Brain microvascular endothelial cell (primary cell): ENCODE measurements around the gene RAB3GAP1.
"Not testable (repeated sequence)": the region's sequence is repeated elsewhere in the genome, so short reads cannot be mapped to it uniquely, and the experiment has no call there.

ENCODE experiments used
- DNase-seq: peaks from one replicate; pipeline ENCODE4 v3.0.0-alpha.2; 2020
- H3K27ac ChIP-seq: fragments of 250-450 bp; sonication (Bioruptor Pico); 2 replicates; pipeline ENCODE4 v1.5.1; 2020; ENCODE audit warnings: mild to moderate bottlenecking, moderate library complexity
- H3K27me3 ChIP-seq: fragments of 250-450 bp; sonication (Bioruptor Pico); replicated peaks from 2 replicates; pipeline ENCODE4 v1.5.1; 2020; ENCODE audit warnings: mild to moderate bottlenecking
- H3K36me3 ChIP-seq: fragments of 250-450 bp; sonication (Bioruptor Pico); replicated peaks from 2 replicates; pipeline ENCODE4 v1.5.1; 2020; ENCODE audit warnings: mild to moderate bottlenecking
- H3K4me3 ChIP-seq: 2 replicates; pipeline ENCODE4 v1.5.1; 2011; ENCODE audit warnings: low read depth, mild to moderate bottlenecking, control low read depth, low read length, moderate library complexity
- CTCF ChIP-seq: IDR thresholded peaks from 2 replicates; pipeline ENCODE4 v1.5.1; 2011; ENCODE audit warnings: low read depth, mild to moderate bottlenecking, moderate library complexity, low read length, control low read depth, inconsistent platforms; ENCODE audit errors: missing control alignments
- in situ Hi-C: cut with HindIII; loops from 2 replicates; pipeline ENCODE4 v1.10.0; 2017; ENCODE audit warnings: low sequenced_read_pairs, low pct_ligation_motif_present

Gene RAB3GAP1

DNA sequence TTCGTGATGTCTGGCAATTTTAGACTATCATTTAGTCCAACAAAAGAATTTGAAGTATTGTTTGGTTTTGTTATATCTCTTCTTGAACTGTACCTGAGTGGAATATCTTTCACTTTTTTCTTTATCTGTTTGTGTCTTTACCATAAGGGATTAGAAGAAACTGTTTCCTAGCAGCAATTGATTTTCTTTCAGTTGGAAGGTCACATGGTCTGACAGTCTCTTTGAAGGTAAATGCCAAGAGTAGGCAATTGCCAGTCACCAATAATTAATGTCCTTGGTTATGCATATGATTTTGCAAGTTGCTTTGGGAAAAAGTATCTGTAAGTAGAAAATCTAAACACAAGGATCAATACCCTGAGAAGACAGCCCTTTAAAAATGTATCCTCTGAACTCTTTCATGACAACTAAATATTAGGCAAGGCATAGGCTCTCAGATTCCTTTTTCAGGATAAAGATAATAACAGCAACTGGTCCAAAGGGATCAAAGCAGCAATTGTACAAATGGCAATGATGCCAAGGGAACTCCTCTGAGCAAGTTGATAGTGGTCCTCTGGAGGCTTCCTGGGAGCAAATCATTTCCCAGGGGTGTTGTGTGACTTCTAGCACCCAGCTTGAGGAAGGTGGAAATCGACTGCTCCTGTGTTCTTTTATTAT is 22.5 kb upstream of the RAB3GAP1 start:
- Histone ChIP-seq H3K36me3 (no peaks in the 10 kb centered on the region), H3K4me3 (no peak overlapping the region), H3K27me3 (no peaks in the 10 kb centered on the region), H3K27ac (no peak overlapping the region)
- no peak for TF ChIP-seq CTCF
- in situ Hi-C loops = no loop called here
- DNase-seq = no peak

DNA sequence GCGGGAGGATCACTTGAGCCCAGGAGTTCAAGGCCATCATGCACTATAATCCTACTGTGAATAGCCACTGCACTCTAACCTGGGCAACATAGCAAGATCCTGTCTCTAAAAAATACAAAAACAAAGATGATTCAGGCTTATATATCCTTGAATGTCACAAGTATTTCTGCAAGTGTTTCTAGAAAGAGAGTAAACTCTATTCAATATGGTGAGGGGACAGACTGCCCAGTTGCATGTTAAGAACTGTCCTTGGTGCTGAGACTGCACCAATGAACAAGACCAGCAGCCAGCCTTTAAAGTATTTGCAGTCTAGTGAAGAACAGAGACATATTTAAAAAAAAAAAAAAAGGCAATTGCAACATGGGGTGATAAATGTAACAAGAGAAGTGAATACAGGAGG is 21.3 kb upstream of the RAB3GAP1 start:
- Histone ChIP-seq H3K27me3 (no peaks in the 10 kb centered on the region), H3K4me3 (no peak overlapping the region), H3K36me3 (no peaks in the 10 kb centered on the region), H3K27ac (no peak overlapping the region)
- TF ChIP-seq CTCF = no peak
- in situ Hi-C loops = no loop called here
- peak; percentile 51 for DNase-seq

DNA sequence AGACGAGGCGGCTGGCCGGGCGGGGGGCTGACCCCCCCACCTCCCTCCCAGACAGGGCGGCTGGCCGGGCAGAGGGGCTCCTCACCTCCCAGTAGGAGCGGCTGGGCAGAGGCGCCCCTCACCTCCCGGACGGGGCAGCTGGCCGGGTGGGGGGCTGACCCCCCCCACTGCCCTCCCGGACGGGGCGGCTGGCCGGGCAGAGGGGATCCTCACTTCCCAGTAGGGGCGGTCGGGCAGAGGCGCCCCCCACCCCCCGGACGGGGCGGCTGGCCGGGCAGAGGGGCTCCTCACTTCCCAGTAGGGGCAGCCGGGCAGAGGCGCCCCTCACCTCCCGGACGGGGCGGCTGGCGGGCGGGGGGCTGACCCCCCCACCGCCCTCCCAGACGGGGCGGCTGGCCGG is 18.9 kb upstream of the RAB3GAP1 start:
- H3K4me3 ChIP-seq, in situ Hi-C loops, H3K27ac ChIP-seq, H3K36me3 ChIP-seq, DNase-seq, H3K27me3 ChIP-seq: not testable (repeated sequence)

- Histone ChIP-seq H3K27ac (no peak overlapping the region), H3K4me3 (no peak overlapping the region), H3K36me3 (no peaks in the 10 kb centered on the region), H3K27me3 (no peaks in the 10 kb centered on the region)
- TF ChIP-seq CTCF = no peak
- peak; percentile 7 for DNase-seq
- in situ Hi-C loops = no loop called here
Observed at GRCh38 chr2:135037831-135038230, 14.3 kb upstream of the RAB3GAP1 start.

DNA sequence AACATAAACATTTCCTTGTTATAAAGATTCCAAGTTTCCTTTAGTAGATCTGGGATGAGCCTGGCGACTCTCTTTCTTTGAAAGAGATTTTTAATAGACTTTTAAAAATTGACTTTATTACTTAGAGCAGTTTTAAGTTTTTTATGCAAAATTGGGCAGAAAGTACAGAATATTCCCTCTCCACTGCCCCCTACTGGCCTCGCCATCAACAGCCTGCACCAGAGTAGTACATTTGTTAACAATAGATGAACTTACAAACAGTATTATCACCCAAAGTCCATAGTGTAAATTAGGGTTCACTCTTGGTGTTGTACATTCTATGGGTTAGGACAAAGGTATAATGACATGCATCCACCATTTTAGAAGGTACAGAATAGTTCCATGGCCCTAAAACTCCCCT is 8.7 kb upstream of the RAB3GAP1 start:
- Histone ChIP-seq H3K36me3 (no peaks in the 10 kb centered on the region), H3K4me3 (no peak overlapping the region), H3K27me3 (no peaks in the 10 kb centered on the region), H3K27ac (no peak overlapping the region)
- no peak for DNase-seq
- TF ChIP-seq CTCF = peak; percentile 69
- in situ Hi-C loops = no loop called here

DNA sequence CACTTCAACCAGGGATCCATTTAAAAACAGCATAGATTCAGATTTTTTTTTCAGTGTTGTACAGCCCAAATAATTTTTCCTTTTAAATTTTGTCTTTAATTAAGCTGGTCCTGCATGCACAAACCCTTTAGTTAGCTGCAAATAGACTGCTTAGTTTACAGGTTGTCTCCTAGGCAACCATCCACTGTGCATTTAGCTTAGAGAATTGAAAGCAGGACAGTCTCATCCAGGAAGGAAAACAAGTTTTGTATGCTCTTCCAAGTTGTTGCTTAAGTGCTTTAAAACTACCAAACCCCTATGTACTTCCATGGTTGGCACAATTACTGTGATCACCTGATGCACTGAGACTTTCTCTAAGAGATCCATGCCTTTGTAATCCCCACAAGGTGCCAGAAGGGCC is 4.8 kb upstream of the RAB3GAP1 start, which contains the start of gene MAP3K19:
MAP3K19 (minus strand) TSS at position 148 of the 400 bp plus-strand sequence. CDS start 22,800 bp downstream, outside the sequence.
- no peak within 1 kb of the TSS for H3K27ac ChIP-seq
- no peak for TF ChIP-seq CTCF
- DNase-seq = no peak
- no peaks in the 10 kb centered on the region for H3K36me3 ChIP-seq
- no peak within 1 kb of the TSS for H3K4me3 ChIP-seq
- H3K27me3 ChIP-seq = no peaks in the 10 kb centered on the region
- in situ Hi-C loops = no loop called here
